Adrenal gland (tissue), 5 donors: ENCODE data around the gene ZC2HC1B.

Source experiments
- CTCF ChIP-seq, 6 experiments: fragments of 450-650 bp in 4 of 6; fragments of 200-600 bp in 2 of 6; sonication (generic) in 1 of 6; IDR thresholded peaks; 1 replicate in 5 of 6; 2 replicates in 1 of 6; pipeline versions ENCODE4 v1.5.1 to v1.8.0; 2016 to 2021; ENCODE audit warnings: antibody characterized with exemption in 6 of 6, mild to moderate bottlenecking in 2 of 6, moderate library complexity in 1 of 6
- POLR2A ChIP-seq, 2 donors: fragments of 450-650 bp; IDR thresholded peaks; one replicate each; pipeline ENCODE4 v1.6.1; 2017; ENCODE audit warnings: antibody characterized with exemption in 2 of 2, mild to moderate bottlenecking in 2 of 2, moderate library complexity in 1 of 2
- donor health status: DM: no; HTN: no; CAD: no.

DNA sequence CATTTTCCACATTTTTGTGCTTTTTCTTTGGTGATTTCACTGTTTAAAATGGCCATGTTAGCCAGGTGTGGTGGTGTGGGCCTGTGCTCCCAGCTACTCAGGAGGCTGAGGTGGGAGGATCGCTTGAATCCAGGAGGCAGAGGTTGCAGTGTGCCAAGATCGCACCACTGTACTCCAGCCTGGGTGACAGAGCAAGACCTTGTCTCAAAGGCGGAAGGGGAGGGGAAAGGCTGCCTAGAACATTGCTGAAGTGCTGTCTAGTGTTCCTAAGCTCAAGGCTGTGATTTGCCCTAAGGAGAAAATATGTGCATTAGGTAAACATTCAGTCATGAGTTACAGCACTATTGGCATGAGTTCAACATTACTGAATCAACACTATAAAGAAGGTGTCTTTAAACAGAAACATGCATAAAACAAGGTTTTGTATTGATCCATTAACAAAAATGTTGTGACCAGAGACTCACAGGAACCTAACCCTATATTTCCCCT lies 14.0 kb downstream of the ZC2HC1B start:
- no peak for TF ChIP-seq CTCF (IDR thresholded peaks at IDR 0.05)
- no peak for TF ChIP-seq POLR2A (IDR thresholded peaks at IDR 0.05)
